ENCODE data around the gene CRKL.
"Not testable (repeated sequence)": the region's sequence is repeated elsewhere in the genome, so short reads cannot be mapped to it uniquely, and the experiment has no call there.

CRKL gene, protein sequence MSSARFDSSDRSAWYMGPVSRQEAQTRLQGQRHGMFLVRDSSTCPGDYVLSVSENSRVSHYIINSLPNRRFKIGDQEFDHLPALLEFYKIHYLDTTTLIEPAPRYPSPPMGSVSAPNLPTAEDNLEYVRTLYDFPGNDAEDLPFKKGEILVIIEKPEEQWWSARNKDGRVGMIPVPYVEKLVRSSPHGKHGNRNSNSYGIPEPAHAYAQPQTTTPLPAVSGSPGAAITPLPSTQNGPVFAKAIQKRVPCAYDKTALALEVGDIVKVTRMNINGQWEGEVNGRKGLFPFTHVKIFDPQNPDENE

DNA sequence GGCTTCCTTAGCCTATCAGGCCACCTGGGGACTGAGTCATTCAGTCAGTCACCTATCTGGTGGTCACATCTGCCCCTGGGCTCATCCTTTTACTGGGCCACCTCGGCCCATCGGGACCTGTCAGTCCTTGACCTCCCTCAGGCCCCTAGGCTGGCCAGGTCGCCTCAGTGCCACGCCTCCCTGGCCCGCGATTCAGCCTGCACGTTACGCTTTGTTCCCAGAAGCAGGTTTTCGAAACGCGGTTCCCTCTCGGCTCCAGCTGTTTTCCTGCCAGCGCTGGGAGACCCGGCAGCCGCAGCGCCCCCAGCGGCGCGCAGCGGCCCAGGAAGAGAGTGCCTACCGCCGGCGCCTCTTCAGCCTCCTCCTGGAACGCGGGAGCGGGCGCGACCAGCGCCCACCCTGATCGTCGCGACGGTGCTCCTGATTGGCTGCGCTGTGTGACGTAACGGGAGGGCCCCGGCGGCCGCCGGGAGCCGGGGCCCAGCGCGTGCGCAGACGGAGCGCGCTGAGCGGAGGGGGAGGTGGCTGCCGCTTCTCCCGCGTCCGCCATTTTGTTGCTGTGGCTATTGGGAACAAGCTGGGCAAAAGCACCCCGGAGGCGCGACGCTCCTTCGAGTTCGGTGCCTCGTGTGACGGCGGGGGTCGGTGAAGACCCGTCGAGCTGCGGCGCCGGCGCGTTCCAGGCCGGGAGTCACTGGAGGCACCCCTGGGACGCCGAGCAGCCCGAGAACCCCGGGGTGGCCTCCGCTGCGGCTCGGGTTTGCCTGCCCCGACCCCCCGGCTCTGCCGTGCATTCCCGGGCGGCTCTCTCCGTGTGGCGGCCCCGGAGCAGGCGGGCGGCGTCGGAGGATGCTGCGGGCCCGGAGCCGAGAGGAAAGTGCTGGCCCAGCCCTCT is at the start of gene CRKL:
Gene CRKL, plus strand, starts transcription at position 492 of the 895 bp plus-strand sequence. CDS start 528 bp downstream, outside the sequence.
- peak; percentile 94 for DNase-seq (ENCODE audit: low spot score)

DNA sequence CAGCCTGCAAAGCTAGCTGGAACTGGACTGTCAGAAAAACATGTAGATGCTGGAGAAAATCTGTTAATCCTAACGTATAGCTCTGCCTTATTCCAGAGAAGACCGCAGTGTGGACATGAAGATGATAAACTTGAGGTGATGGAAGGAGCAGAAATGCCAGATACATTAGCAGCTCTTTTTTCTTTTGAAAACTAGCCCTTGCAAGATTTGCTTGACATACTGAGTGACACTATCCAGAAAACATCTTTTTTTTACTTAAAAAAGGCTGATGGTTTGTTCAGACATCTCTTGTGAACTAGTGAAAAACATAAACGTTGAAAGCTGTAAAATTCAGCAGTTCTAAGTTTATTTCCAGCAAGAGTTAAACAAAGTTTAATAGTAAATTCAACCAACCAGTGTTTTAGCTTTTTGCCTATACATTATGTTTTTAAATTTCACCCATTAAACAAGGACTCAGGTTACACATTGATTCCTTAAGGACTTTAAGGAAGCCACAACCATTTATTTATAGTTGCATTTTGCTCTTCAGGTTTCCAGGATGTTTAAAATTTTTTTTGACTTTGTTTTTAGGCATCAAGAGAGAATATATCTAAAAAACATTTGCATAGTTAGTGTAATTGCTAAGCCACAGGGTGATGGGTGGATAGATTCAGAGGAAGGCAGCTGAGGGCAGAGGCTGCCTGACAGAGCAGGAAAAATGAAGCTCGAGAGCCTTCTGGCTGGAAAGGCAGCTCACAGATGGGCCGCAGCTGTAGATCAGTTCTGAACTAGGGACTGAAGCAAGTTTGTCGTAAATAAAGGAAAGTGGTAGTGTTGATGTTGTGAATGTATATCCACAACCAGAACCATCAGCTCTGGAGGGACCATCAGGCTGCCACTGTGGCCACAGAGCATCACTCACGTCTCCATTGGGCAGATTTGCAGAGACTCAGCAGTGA is 48.9 kb upstream of the CRKL start:
- no peak for DNase-seq (ENCODE audit: low spot score)

DNA sequence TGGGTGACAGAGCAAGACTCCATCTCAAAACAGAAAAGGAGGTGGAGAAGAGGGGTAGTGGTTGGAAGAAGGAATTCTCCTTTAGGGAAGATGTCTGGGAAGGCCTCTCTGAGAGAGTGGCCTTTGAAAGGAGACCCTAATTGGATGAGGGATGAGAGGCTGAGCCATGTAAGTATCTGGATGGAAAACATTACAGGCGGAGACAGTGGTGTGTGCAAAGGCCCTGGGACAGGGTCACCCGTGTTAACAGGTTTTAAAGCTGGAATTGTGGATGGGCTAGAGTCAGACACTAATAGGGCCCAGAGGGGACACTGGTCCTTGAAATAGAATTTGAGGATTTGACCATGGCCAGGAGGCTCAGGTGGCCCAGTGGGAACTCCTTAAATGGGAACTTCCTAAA is 48.0 kb upstream of the CRKL start:
- DNase-seq (ENCODE audit: low spot score): no peak

DNA sequence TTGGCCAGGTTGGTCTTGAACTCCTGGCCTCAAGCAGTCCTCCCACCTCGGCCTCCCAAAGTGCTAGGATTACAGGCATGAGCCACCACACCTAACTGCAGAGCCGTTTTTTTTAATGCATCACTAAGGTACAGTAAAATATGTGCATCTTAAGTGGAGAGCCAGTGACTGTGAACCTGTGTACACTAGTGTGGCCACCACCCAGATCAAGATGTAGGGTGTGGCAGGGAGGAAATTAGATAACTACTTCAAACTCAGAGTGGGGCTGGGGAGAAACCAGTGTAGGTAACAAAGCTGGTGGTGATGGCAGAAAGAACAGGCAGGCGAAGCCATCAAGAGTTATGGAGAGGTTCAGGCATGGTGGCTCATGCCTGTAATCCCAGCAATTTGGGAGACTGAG is 44.0 kb upstream of the CRKL start:
- no peak for DNase-seq (ENCODE audit: low spot score)

DNA sequence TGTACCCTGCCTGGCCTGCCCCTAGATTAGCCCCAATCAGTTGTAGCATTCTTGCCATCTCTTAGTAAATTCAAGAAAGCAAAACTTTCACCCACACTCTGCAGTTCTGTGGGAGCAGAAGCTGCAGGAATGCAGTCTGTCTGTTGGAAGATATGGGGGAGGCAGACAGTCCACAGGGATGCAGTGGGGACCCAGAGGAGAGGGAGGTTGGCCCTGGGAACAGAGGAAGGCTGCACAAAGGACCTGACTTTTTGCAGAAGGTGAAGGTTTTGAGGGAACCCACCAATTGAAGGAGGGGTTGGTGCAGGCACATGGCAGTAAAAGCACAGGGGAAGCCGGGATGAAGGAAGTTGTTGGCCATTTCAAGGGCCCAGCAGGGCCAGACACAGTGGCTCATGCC is 41.9 kb upstream of the CRKL start:
- DNase-seq (ENCODE audit: low spot score): no peak

DNA sequence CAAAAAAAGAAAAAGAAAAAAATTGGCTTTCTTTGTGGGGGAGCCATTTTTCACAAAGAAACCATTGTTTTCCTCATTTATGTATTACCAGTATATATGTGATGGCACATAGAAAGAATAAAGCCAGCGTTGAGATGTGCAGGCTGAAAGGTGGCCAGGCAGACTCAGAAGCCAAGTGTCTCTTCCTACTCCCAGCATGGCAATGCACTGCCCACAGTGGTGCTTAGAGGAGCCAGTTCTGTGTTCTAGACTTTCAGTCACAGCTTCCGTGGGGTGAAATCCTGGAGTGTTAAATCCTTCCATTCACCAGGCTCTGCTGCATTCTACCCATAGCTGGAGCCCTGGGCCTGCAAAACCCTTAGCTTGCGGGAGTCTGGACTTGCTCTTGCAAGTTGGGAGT is 39.5 kb upstream of the CRKL start:
- DNase-seq (ENCODE audit: low spot score): no peak

DNA sequence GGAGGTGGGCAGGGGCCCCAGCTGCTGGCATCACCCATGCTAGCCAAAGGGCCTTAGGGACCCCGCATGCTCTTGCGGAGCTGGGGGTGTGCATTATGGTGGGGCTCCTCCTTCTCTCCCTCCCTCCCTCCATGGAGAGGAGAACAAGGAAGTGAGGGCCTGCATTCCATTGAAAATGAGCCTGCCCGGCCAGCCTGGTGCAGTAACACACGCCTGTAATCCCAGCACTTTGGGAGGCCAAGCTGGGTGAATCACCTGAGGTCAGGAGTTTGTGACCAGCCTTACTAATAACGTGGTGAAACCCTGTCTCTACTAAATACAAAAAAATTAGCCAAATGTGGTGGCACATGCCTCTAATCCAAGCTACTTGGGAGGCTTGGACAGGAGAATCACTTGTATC is 36.0 kb upstream of the CRKL start:
- DNase-seq (ENCODE audit: low spot score): no peak

DNA sequence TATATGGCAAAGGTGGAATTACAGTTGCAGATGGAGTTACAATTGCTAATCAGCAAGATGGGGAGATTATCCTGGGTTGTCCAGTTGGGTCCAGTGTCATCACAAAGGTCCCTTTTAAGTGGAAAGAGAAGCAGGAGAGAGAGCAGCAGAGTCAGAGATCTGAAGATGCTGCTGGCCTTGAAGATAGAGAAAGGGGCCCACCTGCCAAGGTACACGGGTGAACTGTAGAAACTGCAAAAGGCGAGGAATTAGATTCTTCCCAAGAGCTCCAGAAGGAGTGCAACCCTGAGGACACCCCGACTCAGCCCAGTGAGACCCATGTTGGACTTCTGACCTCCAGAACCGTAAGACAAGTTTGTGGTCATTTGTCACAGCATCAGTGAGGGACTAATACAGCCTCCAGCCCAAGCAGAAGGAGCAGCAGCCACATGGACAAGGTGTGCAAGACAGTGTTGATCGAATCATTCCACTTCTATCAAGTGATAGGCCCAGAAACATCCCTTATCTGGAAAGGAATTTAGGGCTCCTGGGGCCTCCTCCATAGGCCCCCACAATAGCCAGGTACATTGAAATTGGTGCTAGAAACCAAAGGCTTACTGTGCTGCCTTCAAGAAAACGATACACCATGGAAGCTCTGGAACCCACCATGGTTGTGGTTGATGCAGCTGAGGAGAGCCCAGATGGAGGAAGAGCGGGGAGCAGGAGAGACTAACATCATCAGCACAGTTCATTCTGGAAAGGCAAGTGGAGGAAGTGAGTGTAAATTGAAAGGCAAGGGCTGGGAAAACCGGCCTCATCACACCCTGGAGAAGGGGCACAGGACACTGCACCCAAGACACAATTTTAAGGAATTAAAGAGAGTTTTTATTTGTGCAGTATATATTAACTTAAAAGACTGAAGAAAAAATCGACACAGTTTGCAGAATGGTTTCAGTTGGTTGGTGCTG is 35.1 kb upstream of the CRKL start:
- DNase-seq (ENCODE audit: low spot score): no peak

DNA sequence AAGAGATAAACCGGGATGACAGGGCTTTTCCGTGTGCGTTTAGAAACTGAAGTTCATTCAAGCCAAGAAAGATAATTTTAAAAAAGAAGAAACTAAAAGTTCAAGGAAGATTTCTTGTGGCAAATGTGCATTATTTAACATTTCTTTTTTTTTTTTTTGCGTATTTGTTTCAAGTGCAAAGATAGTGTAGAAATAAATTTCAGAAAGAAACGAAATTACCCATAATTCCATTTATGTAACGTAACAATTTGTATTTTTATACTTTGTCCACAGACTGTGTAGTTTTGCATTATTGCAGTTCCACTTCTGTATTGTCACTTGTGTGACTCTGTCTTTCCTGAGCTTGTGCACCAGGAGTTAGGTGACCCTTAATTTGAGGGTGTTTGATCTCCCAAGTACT is 34.4 kb upstream of the CRKL start:
- DNase-seq (ENCODE audit: low spot score): no peak

DNA sequence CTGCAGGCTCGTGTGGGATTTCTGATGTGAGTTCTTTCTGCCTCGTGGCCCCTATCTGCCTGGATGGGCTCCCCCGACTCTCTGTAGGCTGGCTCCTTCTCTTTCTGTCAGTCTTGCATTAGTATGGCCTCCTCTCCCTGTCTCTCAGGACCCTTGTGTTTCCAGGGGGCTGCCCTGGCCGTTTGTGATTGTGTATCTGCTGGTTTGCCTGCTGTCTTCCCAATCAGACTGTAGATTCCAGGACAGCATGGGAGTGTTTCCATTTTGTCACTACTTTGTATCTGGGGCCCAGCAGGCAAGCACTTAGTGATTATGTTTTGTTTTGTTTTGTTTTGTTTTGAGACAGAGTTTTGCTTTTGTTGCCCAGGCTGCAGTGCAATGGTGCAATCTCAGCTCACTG is 32.8 kb upstream of the CRKL start:
- DNase-seq (ENCODE audit: low spot score): no peak

DNA sequence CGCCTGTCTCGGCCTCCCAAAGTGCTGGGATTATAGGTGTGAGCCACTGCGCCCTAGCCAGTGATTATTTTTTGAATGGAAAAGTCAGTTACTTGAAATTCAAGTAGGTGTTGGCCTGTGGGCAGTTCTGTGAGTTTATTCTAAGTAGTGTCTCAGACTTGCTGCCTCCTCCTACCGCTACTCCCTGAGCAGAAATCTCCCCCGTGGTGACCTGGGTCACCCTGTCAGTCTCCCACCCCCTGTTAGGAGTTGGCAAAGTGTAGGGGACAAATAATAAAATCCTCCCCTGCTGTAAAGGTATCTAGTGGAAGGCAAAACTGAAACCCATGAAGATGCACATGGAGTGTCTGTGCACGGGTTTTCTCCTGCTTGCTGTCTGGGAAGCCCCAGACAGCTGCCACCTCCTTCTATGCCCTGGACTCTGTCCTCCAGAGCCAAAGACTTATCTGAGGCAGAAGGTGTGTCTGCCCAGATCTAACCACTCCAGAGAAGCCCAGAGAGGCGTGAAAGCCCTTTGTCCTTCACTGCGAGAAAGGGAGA is 32.1 kb upstream of the CRKL start:
- DNase-seq (ENCODE audit: low spot score): no peak

DNA sequence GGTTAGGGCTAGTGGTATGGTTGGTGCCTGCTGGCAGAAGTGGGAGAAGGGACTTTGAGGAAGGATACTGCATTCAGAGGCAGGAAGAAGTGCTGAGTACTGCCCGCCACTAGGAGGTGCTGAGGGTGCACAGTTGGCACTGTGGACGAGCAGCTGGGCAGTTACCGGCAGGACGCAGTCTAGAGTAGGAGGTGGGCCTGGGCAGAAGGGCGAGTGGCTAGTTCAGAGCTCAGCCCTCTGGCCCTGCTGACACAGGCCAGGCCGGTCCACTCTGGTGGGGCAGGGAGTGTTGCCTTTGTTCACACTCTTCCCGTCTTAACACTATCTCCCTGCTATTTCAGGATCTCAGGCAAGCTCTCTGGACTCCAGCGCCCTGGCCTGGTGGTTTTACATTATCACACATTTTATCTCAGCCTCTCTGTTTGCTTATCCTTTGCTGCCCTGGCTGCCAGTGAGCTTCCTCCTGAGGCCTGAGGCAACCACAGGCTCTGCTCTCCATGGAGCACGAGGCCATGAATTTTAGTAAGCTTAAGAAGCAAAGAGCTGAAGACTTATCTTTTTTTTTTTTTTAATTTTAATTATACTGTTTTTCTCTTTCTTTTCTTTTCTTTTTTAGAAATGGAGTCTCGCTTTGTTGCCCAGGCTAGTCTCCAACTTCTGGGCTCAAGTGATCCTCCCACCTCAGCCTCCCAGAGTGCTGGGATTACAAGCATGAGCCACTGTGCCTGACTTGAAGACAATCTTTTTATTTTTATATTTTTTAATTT is 31.5 kb upstream of the CRKL start:
- DNase-seq (ENCODE audit: low spot score): peak; percentile 77

DNA sequence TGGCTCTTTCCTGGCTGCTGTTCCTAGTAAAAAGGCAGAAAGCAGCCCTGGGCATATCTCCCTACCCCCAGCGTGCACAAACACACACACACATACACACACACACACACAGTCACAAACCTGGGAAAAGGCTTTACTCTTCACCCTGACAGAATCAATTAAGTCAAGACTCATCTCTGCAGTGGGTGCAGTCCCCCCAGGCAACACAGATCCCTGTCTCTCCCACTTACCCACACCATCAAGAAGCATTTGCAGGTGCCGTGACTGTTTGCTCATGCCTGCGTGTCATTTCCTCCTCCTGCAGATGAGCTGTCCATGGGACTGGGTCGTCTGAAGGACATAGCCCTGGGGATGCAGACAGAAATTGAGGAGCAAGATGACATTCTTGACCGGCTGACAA is 29.8 kb upstream of the CRKL start:
- DNase-seq (ENCODE audit: low spot score): no peak

DNA sequence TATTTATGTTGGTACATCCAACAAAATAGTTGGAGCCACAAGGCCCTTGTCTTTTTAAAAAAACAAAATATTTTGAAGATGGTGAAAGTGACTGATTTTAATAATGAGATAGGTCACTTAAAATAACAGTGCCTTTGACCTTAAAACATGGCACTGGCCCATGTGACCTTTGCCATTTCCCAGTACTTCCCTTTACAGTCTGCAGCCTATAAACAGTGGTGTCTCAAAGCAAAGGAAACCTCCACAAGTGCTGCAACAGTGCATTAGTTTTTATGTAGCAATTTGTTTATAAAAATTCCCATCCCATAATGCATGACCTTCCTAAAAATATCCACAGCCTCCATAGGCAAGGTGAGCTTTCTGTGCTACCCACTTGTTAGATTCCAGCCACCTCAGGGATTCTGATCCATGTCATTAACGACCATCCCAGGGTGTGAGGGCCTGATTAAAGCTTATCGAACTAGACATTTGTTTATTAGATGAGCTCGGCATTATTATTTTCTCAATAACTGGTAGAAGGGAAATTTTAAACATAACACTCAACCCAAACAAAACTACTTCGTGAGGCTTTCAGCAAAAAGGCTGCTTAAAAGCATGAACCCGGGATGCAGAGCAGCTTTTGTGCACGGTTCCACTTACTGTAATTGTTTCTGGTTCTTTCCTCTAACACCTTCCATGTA is 28.0 kb upstream of the CRKL start:
- DNase-seq (ENCODE audit: low spot score): no peak

DNA sequence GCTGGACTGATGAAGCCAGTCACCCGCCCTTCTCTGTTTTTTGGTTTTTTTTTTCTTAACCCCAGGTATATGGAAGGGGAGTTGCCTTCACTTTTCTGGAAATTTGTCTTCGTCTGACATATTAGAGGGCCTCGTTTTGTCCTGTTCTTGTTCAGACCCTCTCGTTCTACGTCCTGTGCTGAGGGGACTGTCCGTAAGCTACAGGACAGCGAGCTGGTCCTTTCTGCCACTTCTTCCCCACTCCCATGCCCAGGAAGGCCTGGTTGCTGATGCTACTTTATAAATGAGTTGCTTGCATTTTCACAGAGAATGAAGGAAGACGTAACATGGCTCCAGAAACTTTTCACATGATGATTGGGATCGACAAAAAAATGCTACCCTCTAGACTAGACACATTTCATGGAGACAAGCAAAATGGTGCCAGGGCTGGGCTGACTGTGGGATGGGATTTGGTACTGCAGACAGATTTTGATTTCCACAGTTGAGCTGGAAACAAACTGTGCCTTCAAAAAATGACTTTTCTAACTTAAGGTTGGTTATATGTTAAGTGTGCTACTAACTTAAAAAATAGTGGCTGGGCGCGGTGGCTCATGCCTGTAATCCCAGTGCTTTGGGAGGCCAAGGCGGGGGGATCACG is 27.2 kb upstream of the CRKL start:
- DNase-seq (ENCODE audit: low spot score): no peak

DNA sequence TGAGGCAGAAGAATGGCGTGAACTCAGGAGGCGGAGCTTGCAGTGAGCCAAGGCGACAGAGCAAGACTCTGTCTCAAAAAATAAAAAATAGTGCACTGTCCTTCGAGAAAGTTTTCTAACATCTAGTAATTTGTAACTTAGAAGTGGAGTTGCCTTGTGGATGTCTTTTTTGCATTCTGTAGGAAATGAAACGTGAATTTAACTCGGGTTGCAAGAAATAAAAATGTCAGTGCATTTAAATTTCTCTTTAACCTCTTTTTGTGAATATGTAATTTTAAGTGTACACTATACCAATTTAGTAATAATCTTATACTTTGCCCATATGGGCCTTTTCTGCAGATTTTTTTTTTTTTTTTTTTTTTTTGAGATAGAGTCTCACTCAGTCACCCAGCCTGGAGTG is 26.2 kb upstream of the CRKL start:
- no peak for DNase-seq (ENCODE audit: low spot score)

DNA sequence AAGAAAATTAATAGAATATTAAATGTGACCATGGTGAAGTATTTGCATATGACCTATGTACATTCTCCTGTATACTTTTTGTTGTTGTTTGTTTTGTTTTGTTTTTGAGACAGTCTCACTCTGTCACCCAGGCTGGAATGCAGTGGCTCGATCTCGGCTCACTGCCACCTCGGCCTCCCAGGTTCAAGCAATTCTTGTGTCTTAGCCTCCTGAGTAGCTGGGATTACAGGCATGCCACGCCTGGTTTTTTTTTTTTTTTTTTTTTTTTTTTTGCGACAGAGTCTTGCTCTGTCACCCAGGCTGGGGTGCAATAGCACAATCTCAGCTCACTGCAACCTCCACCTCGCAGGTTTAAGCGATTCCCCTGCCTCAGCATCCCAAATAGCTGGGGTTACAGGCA is 19.5 kb upstream of the CRKL start:
- not testable (repeated sequence) for DNase-seq (ENCODE audit: low spot score)

DNA sequence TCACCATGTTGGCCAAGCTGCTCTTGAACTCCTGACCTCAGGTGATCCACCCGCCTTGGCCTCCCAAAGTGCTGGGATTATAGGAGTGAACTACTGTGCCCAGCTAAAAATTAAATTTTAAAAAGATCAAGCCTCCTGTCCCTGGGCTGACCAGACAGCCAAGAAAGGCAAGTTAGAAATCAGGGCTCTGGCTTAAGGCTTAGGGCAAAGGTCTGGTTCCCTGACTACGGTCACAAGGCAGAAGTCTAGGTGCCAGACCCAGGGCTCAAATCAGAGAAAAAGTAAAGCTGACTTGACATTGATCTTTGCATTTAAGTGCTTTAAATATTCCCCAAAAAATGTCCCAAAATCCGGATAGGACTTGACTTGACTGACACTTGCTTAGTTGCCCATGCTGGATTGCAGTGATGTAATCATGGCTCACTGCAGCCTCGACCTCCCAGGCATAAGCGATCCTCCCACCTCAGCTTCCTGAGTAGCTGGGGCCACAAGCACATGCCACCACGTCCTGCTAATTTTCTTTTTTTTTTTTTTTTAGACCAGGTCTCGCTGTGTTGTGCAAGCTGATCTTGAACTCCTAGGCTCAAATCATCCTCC is 17.3 kb upstream of the CRKL start:
- DNase-seq (ENCODE audit: low spot score): no peak
